ENCODE measurements around the gene DCDC2.
"Not testable (repeated sequence)": the region's sequence is repeated elsewhere in the genome, so short reads cannot be mapped to it uniquely, and the experiment has no call there.

DCDC2 gene

DNA sequence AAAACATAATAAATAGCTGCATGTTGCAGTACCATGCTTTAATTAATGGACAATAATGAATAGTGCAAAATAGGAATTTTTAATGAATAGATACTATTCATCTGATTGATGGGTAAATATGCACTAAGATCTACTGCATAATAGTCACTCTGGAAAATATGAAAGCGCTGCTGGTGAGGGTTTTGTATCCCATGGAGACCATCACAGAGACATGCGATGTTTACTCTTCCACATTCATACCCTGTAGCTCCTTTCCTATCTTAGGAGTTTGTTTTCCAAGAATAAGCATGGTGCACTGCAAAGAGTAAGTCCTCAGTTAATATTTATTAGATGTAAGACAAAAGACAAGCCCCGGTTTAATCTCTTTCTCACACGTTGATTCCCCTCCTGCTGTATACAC, 150.4 kb downstream of the DCDC2 start:
- DNase-seq = no peak

- peak; percentile 91 for DNase-seq
Measured at GRCh38 chr6:24205020-24205492, 152.8 kb downstream of the DCDC2 start.

DNA sequence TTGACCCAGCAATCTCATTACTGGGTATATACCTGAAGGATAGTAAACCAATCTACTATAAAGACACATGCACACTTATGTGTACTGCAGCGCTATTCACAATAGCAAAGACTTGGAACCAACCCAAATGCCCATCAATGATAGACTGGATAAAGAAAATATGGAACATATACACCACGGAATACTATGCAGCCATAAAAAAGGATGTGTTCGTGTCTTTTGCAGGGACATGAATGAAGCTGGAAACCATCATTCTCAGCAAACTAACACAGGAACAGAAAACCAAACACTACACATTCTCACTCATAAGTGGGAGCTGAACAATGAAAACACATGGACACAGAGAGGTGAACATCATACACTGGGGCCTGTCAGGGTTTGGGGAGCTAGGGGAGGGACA, 153.7 kb downstream of the DCDC2 start:
- not testable (repeated sequence) for DNase-seq

DNA sequence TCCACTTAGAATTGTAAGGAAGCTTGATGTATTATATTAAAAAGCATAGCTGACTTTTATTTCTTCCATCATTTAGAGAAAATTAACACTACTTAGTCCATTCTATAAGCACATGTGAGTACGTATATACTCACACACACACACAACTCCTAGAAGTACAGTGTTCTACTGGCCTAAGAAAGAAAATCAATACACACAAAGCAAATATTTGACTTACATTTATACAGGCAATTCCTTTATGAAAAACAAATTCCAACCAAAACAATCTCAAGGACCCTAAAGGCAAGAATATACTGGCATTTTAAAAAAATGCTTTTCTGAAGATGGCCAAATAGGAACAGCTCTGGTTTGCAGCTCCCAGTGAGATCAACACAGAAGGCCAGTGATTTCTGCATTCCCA, 160.0 kb downstream of the DCDC2 start:
- DNase-seq = no peak

GRCh38 chr6:24195836-24196597, 161.8 kb downstream of the DCDC2 start:
- DNase-seq = no peak

DNA sequence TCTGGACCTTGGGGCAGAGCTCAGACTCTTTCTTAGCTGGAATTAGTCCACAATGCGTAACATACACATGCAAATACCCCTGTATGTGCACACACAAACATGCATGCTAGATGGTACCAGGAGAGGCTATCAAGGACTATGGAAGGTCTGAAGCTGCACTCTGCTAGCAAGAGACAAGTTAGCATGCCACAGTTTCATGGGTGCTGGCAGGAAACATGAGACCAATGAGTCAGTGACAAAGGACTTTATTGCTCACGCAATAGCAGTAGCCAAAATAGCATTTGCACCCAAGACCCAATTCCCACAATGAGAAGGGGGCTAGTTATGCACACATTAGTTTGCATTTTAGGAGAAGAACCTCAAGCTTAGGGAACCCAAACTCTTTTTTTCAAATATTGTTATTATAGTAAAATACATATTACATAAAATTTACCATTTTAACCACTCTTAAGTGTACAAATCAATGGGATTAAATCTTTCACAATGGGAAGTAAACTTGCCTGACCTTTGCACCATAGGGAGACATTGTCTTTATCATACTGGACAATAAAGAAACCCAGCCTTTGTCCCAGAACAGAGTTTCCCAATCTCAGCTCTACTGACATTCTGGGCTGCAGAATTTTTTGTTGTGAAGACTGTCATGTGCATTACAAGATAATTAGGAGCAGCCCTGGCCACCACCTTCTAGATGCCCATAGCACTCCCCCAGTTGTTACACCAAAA, 162.7 kb downstream of the DCDC2 start:
- DNase-seq = no peak

DNA sequence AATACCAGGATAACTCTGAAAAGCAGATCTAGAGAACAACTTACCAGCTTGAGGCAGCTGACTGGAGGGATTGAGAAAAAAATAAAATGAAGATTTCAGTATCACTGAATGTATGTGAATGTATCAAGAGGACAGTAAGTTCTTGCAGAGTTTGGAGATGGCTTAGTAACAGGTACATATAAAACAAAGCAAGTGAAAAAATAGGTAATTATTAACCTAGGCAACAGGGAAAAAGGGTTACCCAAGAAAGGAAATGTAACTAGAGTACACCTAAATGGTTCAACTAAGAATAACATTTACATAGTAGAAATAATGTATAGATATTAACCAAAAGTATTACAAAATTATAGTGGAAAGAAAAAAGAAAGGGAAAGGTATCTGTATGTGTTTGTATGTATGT, 164.5 kb downstream of the DCDC2 start:
- no peak for DNase-seq

DNA sequence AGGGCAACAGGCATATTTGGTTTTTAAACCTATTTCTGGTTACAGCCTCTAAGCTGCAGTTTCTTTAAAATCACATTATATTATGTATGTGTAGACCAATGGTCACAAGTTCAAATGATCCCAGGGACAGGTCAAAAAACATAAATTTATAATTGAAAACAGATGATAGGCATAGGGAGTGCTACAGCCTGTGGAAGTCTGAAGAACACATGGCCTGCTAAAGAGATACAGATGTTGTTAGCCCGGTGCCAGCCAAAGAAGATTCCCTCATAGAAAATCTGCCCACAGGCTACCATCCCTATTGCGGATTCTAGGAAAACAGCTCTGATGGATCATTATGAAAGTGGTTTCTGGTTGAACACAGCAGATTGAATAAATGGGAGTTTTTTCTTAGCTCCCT, 166.5 kb downstream of the DCDC2 start:
- DNase-seq = no peak

GRCh38 chr6:24188578-24189080, 169.2 kb downstream of the DCDC2 start:
- no peak for DNase-seq

DNA sequence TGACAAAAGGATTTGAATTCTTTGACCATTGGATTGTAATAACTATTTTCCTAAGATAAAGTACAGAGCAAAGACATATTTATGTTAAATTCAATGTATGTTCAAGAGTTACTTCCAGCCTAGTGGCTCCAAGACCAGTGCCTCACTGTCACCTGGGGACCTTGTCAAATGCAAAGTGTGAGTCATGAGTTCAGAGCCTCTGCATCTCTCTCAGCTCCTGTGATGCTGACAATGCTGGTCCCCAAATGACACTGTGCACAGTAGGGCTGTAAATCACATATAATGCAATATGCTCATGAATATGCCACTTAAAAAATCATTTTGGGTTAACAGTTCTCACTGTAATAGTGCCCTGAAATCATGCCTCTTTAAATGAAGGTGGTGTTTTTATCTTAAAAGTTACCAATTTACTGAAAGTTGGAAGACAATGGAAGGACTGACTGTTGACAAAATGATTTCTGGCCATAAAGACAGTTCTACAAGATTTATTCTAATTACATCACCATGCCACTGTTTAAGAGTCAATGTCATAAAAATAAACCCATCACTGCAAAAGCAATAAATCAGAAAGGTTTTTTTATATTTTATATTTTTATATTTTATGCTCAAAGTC, 169.8 kb downstream of the DCDC2 start:
- DNase-seq = no peak

GRCh38 chr6:24186349-24186748, 171.5 kb downstream of the DCDC2 start:
- DNase-seq = no peak

DNA sequence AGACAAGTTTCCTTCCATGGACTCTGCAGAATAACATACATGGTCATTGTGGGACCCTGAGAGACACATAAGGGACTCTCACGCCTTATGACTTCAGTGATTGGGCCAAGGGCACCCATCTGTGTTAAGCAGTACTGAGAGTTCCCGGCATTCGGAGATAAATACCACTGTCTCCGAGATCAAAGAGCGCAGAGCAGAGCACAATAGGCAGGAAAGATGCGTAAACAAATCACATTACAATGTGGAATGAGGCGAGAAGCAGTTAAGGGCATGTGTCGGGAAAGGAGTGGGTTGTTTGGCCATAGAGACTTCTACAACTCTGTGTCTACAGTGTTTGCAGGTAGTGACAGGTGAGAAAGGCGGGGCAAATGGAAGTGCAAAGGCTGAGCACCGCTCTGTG, 174.3 kb downstream of the DCDC2 start:
- DNase-seq = no peak

DNA sequence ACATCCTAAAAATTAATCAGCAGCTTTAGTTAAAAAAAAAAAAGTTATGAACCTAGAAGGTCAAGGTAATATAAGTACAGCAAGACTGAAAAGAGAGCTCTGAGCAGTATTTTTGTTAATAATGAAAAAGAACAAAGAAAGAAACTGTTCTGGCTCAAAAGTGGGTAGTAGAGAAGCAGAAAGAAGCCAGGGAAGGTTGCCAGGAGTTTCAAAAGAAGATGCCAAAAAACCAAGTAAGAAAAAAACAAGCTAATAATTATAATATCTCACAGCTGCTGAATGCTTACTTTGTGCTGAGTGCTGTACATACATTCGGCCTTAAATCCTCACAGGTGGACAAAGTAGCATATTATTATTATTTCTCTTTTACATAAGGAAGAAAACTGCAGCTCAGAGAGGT, 200.0 kb downstream of the DCDC2 start:
- DNase-seq = no peak

DNA sequence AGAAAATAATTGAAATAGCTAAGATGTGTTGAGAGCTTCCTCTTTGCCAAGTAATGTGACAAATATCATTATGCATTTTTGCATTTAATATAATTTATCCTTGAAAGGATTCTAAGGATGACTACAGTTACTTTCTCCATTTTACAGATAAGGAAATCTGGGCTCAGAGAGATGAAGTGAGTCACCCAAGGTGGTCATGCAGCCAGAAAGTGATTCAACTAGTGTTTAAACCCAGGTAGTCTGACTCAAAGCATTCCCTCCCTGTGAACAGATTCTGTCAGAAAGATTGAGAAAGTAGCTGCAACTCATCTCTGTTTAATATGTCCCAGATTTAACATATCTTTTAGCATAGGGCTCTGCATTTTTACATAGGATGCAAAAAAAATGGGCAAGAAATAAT, 203.7 kb downstream of the DCDC2 start:
- DNase-seq = no peak

GRCh38 chr6:24152014-24152413, 205.8 kb downstream of the DCDC2 start:
- DNase-seq = no peak

GRCh38 chr6:24149836-24150235, 208.0 kb downstream of the DCDC2 start:
- no peak for DNase-seq

GRCh38 chr6:24149296-24149695, 208.6 kb downstream of the DCDC2 start:
- no peak for DNase-seq

DNA sequence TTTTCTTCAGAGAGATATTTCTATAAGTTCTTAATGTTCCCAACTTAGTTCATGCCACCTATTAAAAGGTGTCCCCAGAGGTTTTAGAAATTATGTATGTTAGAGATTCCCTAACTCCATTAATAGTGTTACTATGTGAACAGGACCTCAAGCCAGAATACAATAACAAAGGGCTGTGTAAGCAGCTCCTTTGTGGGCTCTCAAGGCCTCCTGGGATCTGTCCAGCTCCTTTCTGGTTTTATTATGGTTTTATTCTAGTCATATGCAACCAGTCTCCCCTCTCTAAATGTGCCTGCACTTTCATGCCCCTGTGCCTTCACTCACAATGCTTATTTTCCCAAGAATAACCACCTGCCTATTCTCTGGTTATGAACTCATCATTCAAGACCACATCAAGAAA, 209.2 kb downstream of the DCDC2 start:
- DNase-seq = no peak

GRCh38 chr6:24148154-24148570, 209.7 kb downstream of the DCDC2 start:
- no peak for DNase-seq

- no peak for DNase-seq
Measured at GRCh38 chr6:24147511-24148153, 210.2 kb downstream of the DCDC2 start.

DNA sequence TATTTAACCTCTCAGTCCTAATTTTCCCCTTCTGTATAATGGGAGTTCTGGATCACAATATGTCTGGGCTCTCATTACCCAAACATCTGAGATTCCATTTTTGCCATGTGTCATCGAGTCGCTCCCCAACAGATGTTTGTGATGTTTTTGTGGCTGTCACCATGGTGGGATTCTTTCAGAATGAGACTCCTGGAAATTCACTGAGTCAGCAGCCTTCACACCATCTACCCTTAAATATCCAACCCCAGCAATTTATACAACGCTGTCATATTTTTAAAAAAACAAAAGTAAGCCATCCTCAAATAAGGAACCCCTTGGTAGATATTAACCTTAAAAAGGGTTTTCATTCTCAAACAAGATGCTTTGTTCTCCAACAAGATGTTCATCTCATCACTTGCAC, 211.0 kb downstream of the DCDC2 start:
- DNase-seq = no peak

DNA sequence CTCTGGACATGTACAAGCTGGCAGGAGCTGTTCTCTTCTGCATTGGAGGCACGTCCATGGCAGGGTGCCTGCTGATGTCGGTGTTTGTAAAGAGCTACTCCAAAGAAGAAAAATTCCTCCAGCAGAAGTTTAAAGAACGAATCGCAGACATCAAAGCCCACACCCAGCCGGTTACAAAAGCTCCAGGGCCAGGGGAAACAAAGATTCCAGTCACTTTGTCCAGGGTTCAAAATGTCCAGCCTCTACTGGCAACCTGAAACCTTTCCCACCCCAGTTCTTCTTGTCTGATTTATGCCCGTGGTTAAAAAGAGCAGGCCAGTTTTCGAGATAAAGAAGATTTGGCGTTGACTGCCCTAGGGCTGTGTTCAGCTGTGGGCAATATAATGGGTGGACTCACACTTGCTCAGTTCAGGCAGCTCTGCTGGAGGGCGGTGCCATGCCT, 212.1 kb downstream of the DCDC2 start:
- no peak for DNase-seq

DNA sequence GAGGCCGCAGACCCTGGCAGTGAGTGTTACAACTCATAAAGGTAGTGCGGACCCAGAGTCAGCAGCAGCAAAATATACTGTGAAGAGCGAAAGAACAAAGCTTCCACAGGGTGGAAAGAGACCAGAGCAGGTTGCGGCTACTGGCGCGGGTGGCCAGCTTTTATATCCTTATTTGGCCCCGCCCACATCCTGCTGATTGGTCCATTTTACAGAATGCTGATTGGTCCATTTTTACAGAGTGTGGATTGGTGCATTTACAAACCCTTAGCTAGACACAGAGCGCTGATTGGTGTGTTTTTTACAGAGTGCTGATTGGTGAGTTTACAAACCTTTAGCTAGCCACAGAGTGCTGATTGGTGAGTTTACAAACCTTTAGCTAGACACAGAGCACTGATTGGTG, 215.1 kb downstream of the DCDC2 start:
- DNase-seq = not testable (repeated sequence)
